ENCODE results near the gene BMAL1.
"Not testable (repeated sequence)": the region's sequence is repeated elsewhere in the genome, so short reads cannot be mapped to it uniquely, and the experiment has no call there.

BMAL1 gene

GRCh38 chr11:13391217-13391616 lies 113.6 kb downstream of the BMAL1 start:
- no peak for DNase-seq

GRCh38 chr11:13398335-13398734 lies 120.7 kb downstream of the BMAL1 start:
- not testable (repeated sequence) for DNase-seq

- no peak for DNase-seq
Observed at GRCh38 chr11:13405220-13405619, 127.6 kb downstream of the BMAL1 start.

GRCh38 chr11:13415201-13415600 lies 137.6 kb downstream of the BMAL1 start:
- no peak for DNase-seq

- DNase-seq: no peak
Observed at GRCh38 chr11:13421561-13421960, 144.0 kb downstream of the BMAL1 start.

- no peak for DNase-seq
Observed at GRCh38 chr11:13423372-13423771, 145.8 kb downstream of the BMAL1 start.

GRCh38 chr11:13427440-13427839 lies 149.8 kb downstream of the BMAL1 start:
- DNase-seq: no peak

GRCh38 chr11:13429288-13429687 lies 151.7 kb downstream of the BMAL1 start:
- DNase-seq: no peak

DNA sequence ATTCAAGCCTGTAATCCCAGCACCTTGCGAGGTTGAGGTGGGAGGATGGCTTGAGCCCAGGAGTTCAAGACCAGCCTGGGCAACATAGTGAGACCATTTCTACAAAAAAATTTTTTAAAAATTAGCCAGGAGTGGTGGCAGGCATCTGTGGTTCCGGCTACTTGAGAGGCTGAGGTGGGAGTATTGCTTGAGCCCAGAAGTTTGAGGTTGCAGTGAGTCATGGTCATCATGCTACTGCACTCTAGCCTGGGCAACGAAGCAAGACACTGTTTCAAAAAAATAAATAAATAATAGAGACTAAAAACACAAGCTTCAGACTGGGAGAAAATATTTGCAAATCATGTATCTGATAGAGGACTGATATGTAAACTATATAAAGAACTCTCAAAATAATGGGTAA lies 152.2 kb downstream of the BMAL1 start:
- DNase-seq: no peak

DNA sequence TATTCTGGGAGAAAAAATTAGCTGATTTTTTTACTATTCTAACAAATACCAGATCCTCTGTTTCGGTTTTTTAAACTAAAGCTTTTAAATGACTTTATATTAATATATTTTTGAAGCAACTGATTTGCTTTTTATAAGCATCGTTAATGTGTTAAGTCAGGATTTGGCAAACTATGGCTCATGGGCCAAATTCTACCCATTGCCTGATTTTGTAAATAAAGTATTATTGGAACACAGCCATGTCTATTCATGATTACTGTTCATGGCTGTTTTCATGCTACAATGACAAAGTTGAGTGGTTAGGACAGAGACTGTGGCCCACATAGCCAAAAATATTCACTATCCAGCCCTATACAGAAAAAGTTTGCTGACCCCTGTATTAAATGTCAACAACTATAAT lies 155.8 kb downstream of the BMAL1 start:
- DNase-seq: no peak

DNA sequence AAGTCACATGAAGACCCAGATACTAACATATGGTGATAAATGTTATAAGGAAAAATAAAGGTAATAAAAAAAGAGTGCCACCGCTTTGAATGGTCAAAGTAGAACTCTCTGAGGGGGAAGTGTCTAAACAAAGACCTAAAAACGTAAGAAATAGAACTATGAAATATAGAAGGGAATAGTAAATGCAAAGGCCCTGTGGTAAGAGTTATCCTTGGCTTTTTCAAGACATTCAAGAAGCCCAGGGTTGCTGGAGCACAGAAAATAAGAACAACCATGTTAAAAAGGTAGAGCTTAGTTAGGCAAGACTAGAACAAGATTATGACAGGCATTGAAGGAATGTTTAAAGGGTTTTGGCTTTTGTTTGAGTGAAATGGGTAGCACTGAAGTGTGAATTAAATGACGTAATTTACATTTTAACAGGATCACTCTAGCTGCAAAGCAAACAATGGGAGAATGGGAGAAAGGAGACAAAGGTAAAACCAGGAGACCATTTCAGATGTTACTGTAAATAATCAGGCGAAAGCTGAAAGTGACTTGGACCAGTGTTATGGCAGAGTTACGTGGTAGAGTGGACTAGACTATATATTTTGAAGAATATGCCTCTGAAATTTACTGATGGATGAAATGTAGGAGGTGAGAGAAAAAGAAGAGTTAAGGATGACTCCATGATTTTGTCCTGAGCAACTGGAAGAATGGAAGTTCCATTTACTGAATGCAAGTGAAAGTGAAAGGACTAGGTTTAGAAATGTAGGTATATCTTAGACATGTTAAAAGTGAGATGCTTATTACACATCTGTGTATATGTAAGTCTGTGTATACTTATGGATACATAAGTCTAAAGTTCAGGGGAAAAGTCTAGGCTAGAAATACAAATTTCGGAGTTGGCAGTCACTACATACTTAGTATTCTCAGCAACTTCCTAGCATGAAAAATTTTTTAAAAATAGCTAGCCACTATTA lies 156.9 kb downstream of the BMAL1 start:
- DNase-seq: no peak

- DNase-seq: not testable (repeated sequence)
Observed at GRCh38 chr11:13436836-13437235, 159.2 kb downstream of the BMAL1 start.
